ENCODE measurements around the gene MPRIP.

- TF ChIP-seq CTCF (IDR thresholded peaks at IDR 0.05) (no peak), EZH2 (IDR thresholded peaks at IDR 0.05; ENCODE audit: borderline replicate concordance, insufficient read depth, low read depth, low read length, poor library complexity, severe bottlenecking) (no peak)
Observed at GRCh38 chr17:17183744-17184143, 141.5 kb downstream of the MPRIP start.
